A673 (cell line): Measurements from ENCODE around the gene C3orf52. TPM values are rescaled to one million over a fixed set of nuclear protein-coding genes. Genes with fewer than 3 reads are reported as not detected.

ENCODE experiments used
- BruUV-seq: library from RNA; stranded (reverse); fragments of 400-500 nt; replicated peaks from 2 replicates; lab custom pipeline; 2021; lab: Mats Ljungman, UMichigan
- CTCF ChIA-PET: fragments of 300-600 bp; sonication (Branson Sonifier 250); formaldehyde crosslinking; loops from one replicate; lab custom pipeline; 2022; ENCODE audit warnings: antibody characterized with exemption; lab: Charles Lee
- POLR2A ChIA-PET: fragments of 300-600 bp; sonication (Branson Sonifier 250); formaldehyde crosslinking; loops from one replicate; lab custom pipeline; 2022; ENCODE audit warnings: antibody characterized with exemption; ENCODE audit not compliant: low non-redundant PET; lab: Charles Lee
- DNase-seq: peaks from one replicate; pipeline ENCODE4 v3.0.0-alpha.2; 2015; ENCODE audit warnings: low spot score
- H3K27ac ChIP-seq: fragments of 200-600 bp; sonication (generic); 2 replicates; pipeline ENCODE4 v1.5.1; 2016; ENCODE audit warnings: mixed run types, low read depth, mild to moderate bottlenecking, mixed read lengths, antibody characterized with exemption, low read length; ENCODE audit not compliant: poor library complexity, severe bottlenecking
- H3K27me3 ChIP-seq: fragments of 200-600 bp; sonication (generic); replicated peaks from 2 replicates; pipeline ENCODE4 v1.6.1; 2017; ENCODE audit warnings: mixed run types, low read depth, mild to moderate bottlenecking, mixed read lengths, antibody characterized with exemption, low read length; ENCODE audit not compliant: insufficient read depth, poor library complexity
- H3K36me3 ChIP-seq: fragments of 200-600 bp; sonication (generic); 2 replicates; pipeline ENCODE4 v1.6.1; 2016; ENCODE audit warnings: mixed run types, mild to moderate bottlenecking, mixed read lengths, antibody characterized with exemption, low read length; ENCODE audit not compliant: insufficient read depth, poor library complexity, severe bottlenecking
- H3K4me1 ChIP-seq: fragments of 200-600 bp; sonication (generic); 2 replicates; pipeline ENCODE4 v1.6.1; 2017; ENCODE audit warnings: mixed run types, mild to moderate bottlenecking, mixed read lengths, antibody characterized with exemption, low read length; ENCODE audit not compliant: insufficient read depth, poor library complexity, severe bottlenecking
- H3K4me3 ChIP-seq: fragments of 200-600 bp; sonication (generic); 2 replicates; pipeline ENCODE4 v1.5.1; 2016; ENCODE audit warnings: low read depth, mixed run types, mild to moderate bottlenecking, mixed read lengths, low read length; ENCODE audit not compliant: poor library complexity, severe bottlenecking
- H3K9me3 ChIP-seq: fragments of 200-600 bp; sonication (generic); 2 replicates; pipeline ENCODE4 v1.6.1; 2016; ENCODE audit warnings: mixed run types, low read depth, mild to moderate bottlenecking, mixed read lengths, antibody characterized with exemption, low read length; ENCODE audit not compliant: poor library complexity, severe bottlenecking
- CTCF ChIP-seq: fragments of 300-800, 200-600 bp; sonication (generic); conservative IDR thresholded peaks from 2 replicates; pipeline ENCODE4 v1.5.1; 2017; ENCODE audit warnings: low read depth, mild to moderate bottlenecking, antibody characterized with exemption, low read length, moderate library complexity, mixed read lengths
- EZH2 ChIP-seq: fragments of 200-600 bp; sonication (generic); IDR thresholded peaks from 2 replicates; pipeline ENCODE4 v1.6.1; 2017; ENCODE audit warnings: borderline replicate concordance, low read depth, mild to moderate bottlenecking, mixed read lengths, antibody characterized with exemption, low read length; ENCODE audit not compliant: poor library complexity, severe bottlenecking
- intact Hi-C: fragments of 100-400 bp; cut with micrococcal nuclease; formaldehyde crosslinking; loops from one replicate; pipeline ENCODE4 v1.10.0; 2022; ENCODE audit not compliant: unreplicated experiment
- total RNA-seq: library from RNA; stranded (reverse); gene quantifications from 2 replicates; pipeline ENCODE4 v1.2.3, GENCODE V29; 2021

C3orf52 gene
- total RNA-seq, 1 experiment from 2014 or later, result 0.73 TPM

DNA sequence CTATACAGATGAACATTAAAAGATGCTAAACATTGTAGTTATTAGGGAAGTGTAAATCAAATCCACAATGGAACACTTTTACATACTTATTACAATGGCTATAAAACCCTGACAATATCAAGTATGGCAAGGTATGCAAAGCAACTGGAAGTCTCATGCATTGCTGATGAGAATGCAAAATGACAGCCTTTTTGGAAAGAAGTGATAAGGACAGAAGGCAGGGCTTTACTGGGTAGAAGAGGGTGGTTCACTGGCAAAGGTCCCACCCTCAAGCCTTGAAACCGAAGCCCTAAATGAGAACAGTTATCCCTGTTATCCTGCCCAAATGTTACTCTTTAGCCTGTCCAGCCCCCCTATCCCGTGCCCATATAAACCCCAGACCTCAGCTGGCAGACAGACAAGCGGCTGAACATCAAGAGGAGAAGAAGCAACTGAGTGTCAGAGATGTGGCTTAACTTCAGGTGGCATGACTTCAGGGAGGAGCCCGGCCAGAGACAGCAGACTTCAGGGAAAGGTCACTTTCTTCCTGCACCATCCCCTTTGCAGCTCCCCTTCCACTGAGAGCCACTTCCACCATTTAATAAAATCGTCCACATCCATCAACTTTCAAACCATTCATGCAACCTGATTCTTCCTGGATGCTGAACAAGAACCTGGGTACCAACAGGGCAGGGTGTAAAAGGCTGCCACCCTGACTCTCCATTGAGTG lies 47.6 kb downstream of the C3orf52 start:
- no peaks in the 10 kb centered on the region for H3K36me3 ChIP-seq
- no peak for TF ChIP-seq EZH2
- DNase-seq, result no peak
- H3K27ac ChIP-seq, result no peak overlapping the region
- H3K9me3 ChIP-seq, result no peaks in the 10 kb centered on the region
- no TSS peak for BruUV-seq
- CTCF ChIA-PET, result no interaction called here
- H3K4me3 ChIP-seq, result no peak overlapping the region
- H3K4me1 ChIP-seq, result no peaks in the 10 kb centered on the region
- H3K27me3 ChIP-seq, result no peaks in the 10 kb centered on the region
- POLR2A ChIA-PET, result no interaction called here
- intact Hi-C loops, result loop anchor here (10.0 kb wide), 1 partner anchor 181 kb away; no protein-coding TSS in a partner anchor

GRCh38 chr3:112134335-112135124 lies 48.3 kb downstream of the C3orf52 start:
- intact Hi-C loops, result loop anchor here (10.0 kb wide), 1 partner anchor 180 kb away; no protein-coding TSS in a partner anchor
- no peaks in the 10 kb centered on the region for H3K27me3 ChIP-seq
- no peaks in the 10 kb centered on the region for H3K36me3 ChIP-seq
- no peak overlapping the region for H3K4me3 ChIP-seq
- BruUV-seq, result no TSS peak
- no peak for DNase-seq
- no peaks in the 10 kb centered on the region for H3K4me1 ChIP-seq
- no peak overlapping the region for H3K27ac ChIP-seq
- no peaks in the 10 kb centered on the region for H3K9me3 ChIP-seq
- ChIA-PET CTCF (no interaction called here), POLR2A (no interaction called here)
- no peak for TF ChIP-seq CTCF
- no peak for TF ChIP-seq EZH2

DNA sequence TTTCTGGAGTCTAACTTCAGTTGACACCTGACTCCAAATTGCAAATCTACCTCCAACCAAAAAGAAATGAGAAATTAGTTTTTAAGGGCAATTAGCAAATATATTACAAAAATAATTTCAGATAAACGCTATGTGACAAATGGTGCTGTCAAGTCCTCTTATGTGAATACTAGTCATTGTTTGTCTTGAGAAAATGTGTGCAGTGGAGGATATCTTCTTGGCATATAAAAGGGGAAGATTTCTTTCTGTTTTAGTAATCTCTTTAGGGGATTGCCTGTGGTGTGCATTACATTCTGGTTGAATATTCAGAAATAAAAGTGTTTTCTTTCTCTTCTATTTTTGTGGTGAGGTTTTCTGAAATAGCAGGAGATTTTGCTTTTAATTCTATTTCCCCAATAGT lies 49.9 kb downstream of the C3orf52 start:
- H3K9me3 ChIP-seq, result no peaks in the 10 kb centered on the region
- H3K36me3 ChIP-seq, result no peaks in the 10 kb centered on the region
- TF ChIP-seq EZH2, result no peak
- no peak for TF ChIP-seq CTCF
- no TSS peak for BruUV-seq
- CTCF ChIA-PET, result no interaction called here
- no peak for DNase-seq
- no peaks in the 10 kb centered on the region for H3K4me1 ChIP-seq
- no peak overlapping the region for H3K27ac ChIP-seq
- no peaks in the 10 kb centered on the region for H3K27me3 ChIP-seq
- POLR2A ChIA-PET, result no interaction called here
- no peak overlapping the region for H3K4me3 ChIP-seq
- intact Hi-C loops, result loop anchor here (2.0 to 10.0 kb wide), 2 partner anchors 179 to 383 kb away; no protein-coding TSS in a partner anchor
